AG04450 (cell line): ENCODE measurements around the gene SORCS2. TPM values are rescaled to one million over a fixed set of nuclear protein-coding genes. Genes with fewer than 3 reads are reported as not detected.

ENCODE experiments used
- CTCF ChIA-PET: fragments of 300-600, 350-600 bp; formaldehyde crosslinking; extraction: SDS; loops from one replicate; lab custom pipeline; 2022; ENCODE audit warnings: antibody characterized with exemption, inconsistent platforms; lab: Charles Lee
- POLR2A ChIA-PET: fragments of 350-600 bp; formaldehyde crosslinking; extraction: SDS; loops from one replicate; lab custom pipeline; 2021; ENCODE audit warnings: antibody characterized with exemption, inconsistent platforms; lab: Yijun Ruan, JAX
- DNase-seq: peaks from one replicate; pipeline ENCODE4 v3.0.0-alpha.2; 2011; ENCODE audit warnings: low read depth, low spot score
- H3K27ac ChIP-seq: one replicate; pipeline ENCODE4 v1.5.1; 2012; ENCODE audit warnings: low read depth, low read length, control low read depth
- H3K27me3 ChIP-seq: one replicate; pipeline ENCODE4 v1.6.0; 2012; ENCODE audit warnings: low read length; ENCODE audit not compliant: control insufficient read depth, insufficient read depth
- H3K4me3 ChIP-seq: 2 replicates; pipeline ENCODE4 v1.5.1; 2011; ENCODE audit warnings: mild to moderate bottlenecking, low read depth, low read length, control low read depth
- H3K9me3 ChIP-seq: 2 replicates; pipeline ENCODE4 v1.5.1; 2012; ENCODE audit warnings: low read length; ENCODE audit not compliant: control insufficient read depth, insufficient read depth
- polyA plus RNA-seq: library from polyadenylated mRNA; depleted of rRNA; stranded (reverse); fragments of >200 nt; gene quantifications from 2 replicates; pipeline ENCODE4 v1.2.3, GENCODE V29; 2011
- TF ChIP-seq, protein P1 (sequence below): IDR thresholded peaks from 2 replicates; pipeline ENCODE4 v1.5.1; 2011; ENCODE audit warnings: low read depth, low read length, control low read depth, inconsistent platforms

Gene SORCS2
- polyA plus RNA-seq, 1 experiment, result 0.29 TPM

- DNase-seq, result no peak
- no peak overlapping the region for H3K4me3 ChIP-seq
- TF ChIP-seq, protein P1, sequence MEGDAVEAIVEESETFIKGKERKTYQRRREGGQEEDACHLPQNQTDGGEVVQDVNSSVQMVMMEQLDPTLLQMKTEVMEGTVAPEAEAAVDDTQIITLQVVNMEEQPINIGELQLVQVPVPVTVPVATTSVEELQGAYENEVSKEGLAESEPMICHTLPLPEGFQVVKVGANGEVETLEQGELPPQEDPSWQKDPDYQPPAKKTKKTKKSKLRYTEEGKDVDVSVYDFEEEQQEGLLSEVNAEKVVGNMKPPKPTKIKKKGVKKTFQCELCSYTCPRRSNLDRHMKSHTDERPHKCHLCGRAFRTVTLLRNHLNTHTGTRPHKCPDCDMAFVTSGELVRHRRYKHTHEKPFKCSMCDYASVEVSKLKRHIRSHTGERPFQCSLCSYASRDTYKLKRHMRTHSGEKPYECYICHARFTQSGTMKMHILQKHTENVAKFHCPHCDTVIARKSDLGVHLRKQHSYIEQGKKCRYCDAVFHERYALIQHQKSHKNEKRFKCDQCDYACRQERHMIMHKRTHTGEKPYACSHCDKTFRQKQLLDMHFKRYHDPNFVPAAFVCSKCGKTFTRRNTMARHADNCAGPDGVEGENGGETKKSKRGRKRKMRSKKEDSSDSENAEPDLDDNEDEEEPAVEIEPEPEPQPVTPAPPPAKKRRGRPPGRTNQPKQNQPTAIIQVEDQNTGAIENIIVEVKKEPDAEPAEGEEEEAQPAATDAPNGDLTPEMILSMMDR, result no peak
- no peak overlapping the region for H3K27ac ChIP-seq
- H3K9me3 ChIP-seq, result no peaks in the 10 kb centered on the region
- H3K27me3 ChIP-seq, result peaks cover 60% of the 10 kb centered on the region
- POLR2A ChIA-PET, result no interaction called here
- CTCF ChIA-PET, result interaction anchor here (1.8 to 2.0 kb wide), 2 partner anchors 10 to 45 kb away, joined by 4 to 6 read pairs; no protein-coding TSS in a partner anchor
Measured at GRCh38 chr4:7146786-7147115, 45.6 kb upstream of the SORCS2 start.

- no peaks in the 10 kb centered on the region for H3K9me3 ChIP-seq
- H3K27ac ChIP-seq, result no peak overlapping the region
- ChIA-PET CTCF (interaction anchor here (1.8 to 2.0 kb wide), 2 partner anchors 10 to 45 kb away, joined by 4 to 6 read pairs; no protein-coding TSS in a partner anchor), POLR2A (no interaction called here)
- no peak for DNase-seq
- H3K27me3 ChIP-seq, result peaks cover 64% of the 10 kb centered on the region
- TF ChIP-seq, protein P1, result no peak
- no peak overlapping the region for H3K4me3 ChIP-seq
Measured at GRCh38 chr4:7147261-7147660, 45.1 kb upstream of the SORCS2 start.

- Histone ChIP-seq H3K4me3 (no peak overlapping the region), H3K27me3 (peaks cover 66% of the 10 kb centered on the region), H3K9me3 (no peaks in the 10 kb centered on the region), H3K27ac (no peak overlapping the region)
- CTCF ChIA-PET, result interaction anchor here (1.8 to 2.0 kb wide), 2 partner anchors 9 to 46 kb away, joined by 4 to 6 read pairs; no protein-coding TSS in a partner anchor
- DNase-seq, result no peak
- TF ChIP-seq, protein P1, result no peak
- POLR2A ChIA-PET, result no interaction called here
Measured at GRCh38 chr4:7147661-7148310, 44.6 kb upstream of the SORCS2 start.

DNA sequence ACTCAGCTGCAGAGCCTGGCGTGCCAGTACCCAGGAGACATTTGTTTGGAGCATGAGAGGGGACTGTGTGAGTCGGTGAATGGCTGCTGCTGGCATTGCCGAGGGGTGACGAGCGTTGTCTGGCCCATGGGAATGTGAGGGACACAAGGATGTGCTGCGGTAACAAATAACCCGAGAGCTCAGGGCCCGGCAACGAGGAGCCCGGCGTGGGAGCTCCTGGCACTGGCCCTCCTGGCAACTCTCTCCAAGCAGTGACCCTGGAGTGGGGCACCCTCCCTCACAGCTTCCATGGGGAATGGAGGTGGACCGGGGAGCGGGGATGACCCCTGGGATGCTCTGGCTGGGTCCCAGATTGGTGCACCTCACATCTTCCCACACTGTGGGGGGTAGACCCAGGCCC is 44.0 kb upstream of the SORCS2 start:
- H3K9me3 ChIP-seq, result no peaks in the 10 kb centered on the region
- H3K27me3 ChIP-seq, result peaks cover 66% of the 10 kb centered on the region
- H3K4me3 ChIP-seq, result no peak overlapping the region
- no peak for DNase-seq
- CTCF ChIA-PET, result interaction anchor here (2.0 kb wide), 1 partner anchor 46 kb away, joined by 6 read pairs; no protein-coding TSS in a partner anchor
- no peak overlapping the region for H3K27ac ChIP-seq
- POLR2A ChIA-PET, result no interaction called here
- TF ChIP-seq, protein P1, result no peak

DNA sequence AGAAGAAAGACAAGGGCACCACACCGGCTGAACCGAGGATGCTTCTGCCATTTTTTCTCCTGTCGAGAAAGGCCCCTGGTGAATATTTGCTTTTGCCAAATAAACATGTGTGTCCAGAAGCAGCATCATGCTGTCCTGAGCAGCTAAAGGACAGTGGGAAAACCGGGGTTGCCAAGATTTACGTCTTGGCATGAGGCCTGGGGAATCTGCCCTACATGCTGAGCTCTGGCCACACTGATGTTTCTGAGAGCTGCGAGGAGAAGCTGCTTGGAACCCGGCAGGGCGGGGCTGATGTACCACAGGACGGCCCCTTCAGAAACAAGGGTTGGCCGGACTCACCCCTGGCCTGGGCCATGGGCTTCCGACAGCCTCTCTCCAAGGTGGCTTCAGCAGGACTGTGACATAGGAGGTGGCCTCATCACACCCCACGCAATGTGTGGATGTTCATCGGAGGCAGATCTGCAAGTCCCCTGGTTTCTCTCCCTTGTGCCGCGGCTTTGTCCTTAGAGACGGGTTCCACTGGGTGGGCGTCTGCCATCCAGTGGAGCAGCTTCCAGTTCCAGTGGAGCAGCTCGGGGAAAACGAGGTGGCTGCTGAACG is 42.2 kb upstream of the SORCS2 start:
- Histone ChIP-seq H3K27me3 (peaks cover 73% of the 10 kb centered on the region), H3K4me3 (no peak overlapping the region), H3K27ac (no peak overlapping the region), H3K9me3 (no peaks in the 10 kb centered on the region)
- DNase-seq, result no peak
- ChIA-PET POLR2A (no interaction called here), CTCF (no interaction called here)
- TF ChIP-seq, protein P1, result no peak
